IMR-90 (cell line): ENCODE results near the gene PRKCA. TPM values are rescaled to one million over a fixed set of nuclear protein-coding genes. Genes with fewer than 3 reads are reported as not detected.

Experiments
- ATAC-seq: fragments of 200-7000 bp; cut with Tn5 transposase; 2 replicates; pipeline ENCODE4 v1.9.1; 2020; ENCODE audit warnings: low read depth, mild to moderate bottlenecking, moderate library complexity
- BruUV-seq: library from RNA; stranded (reverse); fragments of 400-500 nt; replicated peaks from 2 replicates; lab custom pipeline; 2021; lab: Mats Ljungman, UMichigan
- CTCF ChIA-PET: fragments of 300-600 bp; formaldehyde crosslinking; extraction: SDS; loops from one replicate; lab custom pipeline; 2021; ENCODE audit warnings: antibody characterized with exemption; lab: Yijun Ruan, JAX
- POLR2A ChIA-PET: fragments of 300-600 bp; sonication (Branson Sonifier 250); formaldehyde crosslinking; loops from one replicate; lab custom pipeline; 2022; ENCODE audit warnings: antibody characterized with exemption; ENCODE audit not compliant: unreplicated experiment; lab: Charles Lee
- DNase-seq: peaks from one replicate; pipeline ENCODE4 v3.0.0; 2013
- H2AFZ ChIP-seq: replicated peaks from 2 replicates; pipeline ENCODE3; 2013; ENCODE audit warnings: low read length, mild to moderate bottlenecking; ENCODE audit not compliant: poor library complexity
- H2AK5ac ChIP-seq: 2 replicates; pipeline ENCODE4 v1.6.1; 2013; ENCODE audit warnings: low read depth, low read length, inconsistent platforms
- H2AK9ac ChIP-seq: replicated peaks from 2 replicates; pipeline ENCODE3; 2013; ENCODE audit warnings: mild to moderate bottlenecking, low read depth, low read length, moderate library complexity; ENCODE audit not compliant: poor library complexity
- H2BK120ac ChIP-seq: 2 replicates; pipeline ENCODE4 v1.6.1; 2013; ENCODE audit warnings: low read depth, low read length, inconsistent platforms
- H2BK15ac ChIP-seq: 3 replicates; pipeline ENCODE4 v1.6.1; 2013; ENCODE audit warnings: low read depth, low read length, inconsistent platforms
- H2BK20ac ChIP-seq: 2 replicates; pipeline ENCODE4 v1.6.1; 2013; ENCODE audit warnings: low read depth, mild to moderate bottlenecking, inconsistent platforms, low read length, moderate library complexity
- H2BK5ac ChIP-seq: 2 replicates; pipeline ENCODE4 v1.6.1; 2013; ENCODE audit warnings: mild to moderate bottlenecking, low read depth, low read length, inconsistent platforms; ENCODE audit not compliant: poor library complexity, severe bottlenecking
- H3K14ac ChIP-seq: replicated peaks from 2 replicates; pipeline ENCODE4 v1.6.1; 2013; ENCODE audit warnings: low read depth, low read length, inconsistent platforms
- H3K18ac ChIP-seq: 2 replicates; pipeline ENCODE4 v1.6.1; 2013; ENCODE audit warnings: low read depth, low read length, control low read depth
- H3K23ac ChIP-seq: 2 replicates; pipeline ENCODE4 v1.6.1; 2013; ENCODE audit warnings: low read depth, low read length, inconsistent platforms
- H3K27ac ChIP-seq: 2 replicates; pipeline ENCODE4 v1.5.1; 2013; ENCODE audit warnings: mild to moderate bottlenecking, control low read depth, low read length; ENCODE audit not compliant: insufficient read depth
- H3K27me3 ChIP-seq: 2 replicates; pipeline ENCODE4 v1.6.1; 2013; ENCODE audit warnings: low read length; ENCODE audit not compliant: control insufficient read depth, insufficient read depth
- H3K36me3 ChIP-seq: 2 replicates; pipeline ENCODE4 v1.6.1; 2013; ENCODE audit warnings: low read length, mixed read lengths; ENCODE audit not compliant: control insufficient read depth, insufficient read depth
- H3K4ac ChIP-seq: 2 replicates; pipeline ENCODE4 v1.6.1; 2013; ENCODE audit warnings: low read depth, low read length, inconsistent platforms
- H3K4me1 ChIP-seq: 2 replicates; pipeline ENCODE4 v1.6.1; 2013; ENCODE audit warnings: low read length, mixed read lengths; ENCODE audit not compliant: control insufficient read depth, insufficient read depth
- H3K4me2 ChIP-seq: 2 replicates; pipeline ENCODE4 v1.6.1; 2013; ENCODE audit warnings: low read depth, mild to moderate bottlenecking, control low read depth, low read length, moderate library complexity
- H3K4me3 ChIP-seq: 2 replicates; pipeline ENCODE4 v1.5.1; 2013; ENCODE audit warnings: low read depth, mild to moderate bottlenecking, control low read depth, low read length, moderate library complexity; ENCODE audit not compliant: insufficient read depth
- H3K56ac ChIP-seq: 2 replicates; pipeline ENCODE4 v1.6.1; 2013; ENCODE audit warnings: low read length, inconsistent platforms; ENCODE audit not compliant: insufficient read depth; ENCODE audit errors: extremely low read depth
- H3K79me1 ChIP-seq, 2 experiments: 2 replicates each; pipeline ENCODE4 v1.6.1; 2013; ENCODE audit warnings: low read length in 2 of 2, inconsistent platforms in 1 of 2, low read depth in 1 of 2
- H3K9ac ChIP-seq: 2 replicates; pipeline ENCODE4 v1.6.1; 2013; ENCODE audit warnings: low read depth, low read length, control low read depth
- H3K9me1 ChIP-seq: 2 replicates; pipeline ENCODE4 v1.6.1; 2013; ENCODE audit warnings: low read length, inconsistent platforms; ENCODE audit not compliant: insufficient read depth
- H3K9me3 ChIP-seq: 2 replicates; pipeline ENCODE4 v1.6.1; 2013; ENCODE audit warnings: low read length; ENCODE audit not compliant: control insufficient read depth, insufficient read depth
- H4K20me1 ChIP-seq: 2 replicates; pipeline ENCODE4 v1.6.1; 2013; ENCODE audit warnings: low read length, inconsistent platforms; ENCODE audit not compliant: insufficient read depth
- H4K5ac ChIP-seq: 2 replicates; pipeline ENCODE4 v1.6.1; 2013; ENCODE audit warnings: mild to moderate bottlenecking, low read depth, low read length, control low read depth
- H4K8ac ChIP-seq, 2 experiments: 2 replicates each; pipeline ENCODE4 v1.6.1; 2013; ENCODE audit warnings: low read depth in 2 of 2, low read length in 2 of 2, control low read depth in 1 of 2, inconsistent platforms in 1 of 2
- H4K91ac ChIP-seq: 2 replicates; pipeline ENCODE4 v1.6.1; 2013; ENCODE audit warnings: low read depth, low read length, inconsistent platforms; ENCODE audit not compliant: insufficient read depth
- CEBPB ChIP-seq: IDR thresholded peaks from 2 replicates; pipeline ENCODE4 v1.6.1; 2012; ENCODE audit warnings: low read depth, low read length, improper control_type of control experiment
- CHD1 ChIP-seq: IDR thresholded peaks from 2 replicates; pipeline ENCODE4 v1.6.1; 2012; ENCODE audit warnings: low read depth, low read length, improper control_type of control experiment
- MXI1 ChIP-seq: IDR thresholded peaks from 2 replicates; pipeline ENCODE4 v1.6.1; 2012; ENCODE audit warnings: low read depth, mild to moderate bottlenecking, low read length, moderate library complexity, borderline replicate concordance
- POLR2A ChIP-seq: IDR thresholded peaks from 2 replicates; pipeline ENCODE4 v1.6.1; 2012; ENCODE audit warnings: mild to moderate bottlenecking, low read depth, low read length
- SMC3 ChIP-seq: fragments of 150-350 bp; IDR thresholded peaks from 2 replicates; pipeline ENCODE4 v1.6.1; 2016; ENCODE audit warnings: low read depth, mild to moderate bottlenecking, antibody characterized with exemption, low read length, moderate library complexity
- WGBS, 2 experiments: methylation state at CpG; one replicate each; pipeline versions ENCODE4 v1.1.5 to v1.1.7; 2013; ENCODE audit warnings: missing lambda C conversion rate in 2 of 2; ENCODE audit not compliant: insufficient read length in 1 of 2; ENCODE audit errors: extremely low coverage in 2 of 2; 5-methylcytosine and 5-hydroxymethylcytosine counted together
- dilution Hi-C: fragments of 300-500 bp; cut with HindIII; formaldehyde crosslinking; loops from one replicate; pipeline ENCODE4 v1.14.3; 2018; ENCODE audit warnings: low sequenced_read_pairs; ENCODE audit not compliant: unreplicated experiment
- in situ Hi-C: fragments of 300-500 bp; cut with MboI; formaldehyde crosslinking; loops from 3 replicates; pipeline ENCODE4 v1.14.3; 2019; ENCODE audit warnings: low sequenced_read_pairs, inconsistent platforms, mixed read lengths
- intact Hi-C: fragments of 100-400 bp; cut with micrococcal nuclease; formaldehyde crosslinking; loops from 2 replicates; pipeline ENCODE4 v1.10.0; 2022
- polyA plus RNA-seq, 3 experiments: library from polyadenylated mRNA; depleted of rRNA; stranded (reverse); fragments of >200 nt; gene quantifications; 2 replicates each; pipeline ENCODE4 v1.2.3, GENCODE V29; 2012; ENCODE audit warnings: low replicate concordance in 1 of 3
- total RNA-seq: library from RNA; depleted of rRNA; stranded (reverse); fragments of >200 nt; gene quantifications from 2 replicates; pipeline ENCODE4 v1.2.3, GENCODE V29; 2012
- TF ChIP-seq, protein P1 (sequence below): fragments of 150-350 bp; IDR thresholded peaks from 2 replicates; pipeline ENCODE4 v1.6.1; 2016; ENCODE audit warnings: low read depth, mild to moderate bottlenecking, low read length, moderate library complexity, borderline replicate concordance

PRKCA gene
- total and polyA plus RNA-seq, 2 of the 4 experiments (the other 2 are of a cell fraction): 31.0 to 46.0 TPM

DNA sequence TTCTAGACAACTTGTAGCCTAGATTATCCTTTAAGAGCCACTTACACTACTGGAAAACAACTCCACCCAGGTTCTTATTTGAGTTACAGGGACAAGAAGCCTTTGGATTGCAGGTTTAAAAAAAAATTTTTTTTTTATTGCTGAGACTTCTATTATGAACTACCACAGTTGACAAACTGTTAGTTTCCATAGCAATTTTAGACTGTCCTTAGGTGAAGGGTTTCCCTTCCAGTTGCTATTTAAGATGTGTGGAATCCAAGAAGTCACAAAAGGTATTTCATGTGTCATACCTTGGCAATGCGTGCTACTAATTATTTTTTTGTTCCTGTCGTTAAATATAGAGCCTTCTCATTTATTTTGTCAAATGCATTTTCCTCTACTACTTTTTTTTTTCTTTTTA lies 253.2 kb downstream of the PRKCA start:
- BruUV-seq: no TSS peak
- H2AK9ac ChIP-seq: no peak overlapping the region
- no peak overlapping the region for H3K9ac ChIP-seq
- no peak overlapping the region for H3K18ac ChIP-seq
- H2AFZ ChIP-seq: no peak overlapping the region
- H3K79me1 ChIP-seq: peaks cover 31 to 76% of the 10 kb centered on the region in 2 experiments
- no peak for TF ChIP-seq SMC3
- TF ChIP-seq POLR2A: no peak
- TF ChIP-seq, protein P1, sequence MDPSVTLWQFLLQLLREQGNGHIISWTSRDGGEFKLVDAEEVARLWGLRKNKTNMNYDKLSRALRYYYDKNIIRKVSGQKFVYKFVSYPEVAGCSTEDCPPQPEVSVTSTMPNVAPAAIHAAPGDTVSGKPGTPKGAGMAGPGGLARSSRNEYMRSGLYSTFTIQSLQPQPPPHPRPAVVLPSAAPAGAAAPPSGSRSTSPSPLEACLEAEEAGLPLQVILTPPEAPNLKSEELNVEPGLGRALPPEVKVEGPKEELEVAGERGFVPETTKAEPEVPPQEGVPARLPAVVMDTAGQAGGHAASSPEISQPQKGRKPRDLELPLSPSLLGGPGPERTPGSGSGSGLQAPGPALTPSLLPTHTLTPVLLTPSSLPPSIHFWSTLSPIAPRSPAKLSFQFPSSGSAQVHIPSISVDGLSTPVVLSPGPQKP: no peak
- no peak for TF ChIP-seq MXI1
- no peak for TF ChIP-seq CEBPB
- no peak for TF ChIP-seq CHD1
- H3K4me1 ChIP-seq: peaks cover 5% of the 10 kb centered on the region
- H3K27ac ChIP-seq: no peak overlapping the region
- H2BK5ac ChIP-seq: no peak overlapping the region
- no peaks in the 10 kb centered on the region for H4K20me1 ChIP-seq
- CTCF ChIA-PET: no interaction called here
- H3K14ac ChIP-seq: no peak overlapping the region
- in situ Hi-C loops: no loop called here
- peaks cover 21% of the 10 kb centered on the region for H3K9me1 ChIP-seq
- ATAC-seq (no peak), DNase-seq (no peak)
- no peak overlapping the region for H4K91ac ChIP-seq
- H3K9me3 ChIP-seq: no peaks in the 10 kb centered on the region
- POLR2A ChIA-PET: no interaction called here
- no peak overlapping the region for H3K4me2 ChIP-seq
- H3K23ac ChIP-seq: no peak overlapping the region
- no peak overlapping the region for H3K4ac ChIP-seq
- no CpG with 5 or more reads among the region's 2 CpGs for WGBS, 2 experiments
- no peak overlapping the region for H4K5ac ChIP-seq
- H4K8ac ChIP-seq: no peak overlapping the region
- dilution Hi-C loops: no loop called here
- no peak overlapping the region for H3K56ac ChIP-seq
- H3K4me3 ChIP-seq: no peak overlapping the region
- H2BK120ac ChIP-seq: no peak overlapping the region
- H3K27me3 ChIP-seq: no peaks in the 10 kb centered on the region
- no peak overlapping the region for H2BK20ac ChIP-seq
- intact Hi-C loops: no loop called here
- H2BK15ac ChIP-seq: no peak overlapping the region
- no peaks in the 10 kb centered on the region for H3K36me3 ChIP-seq
- no peak overlapping the region for H2AK5ac ChIP-seq
